H9 (cell line): ENCODE results near the gene SRPK1. TPM values are rescaled to one million over a fixed set of nuclear protein-coding genes. Genes with fewer than 3 reads are reported as not detected.

ENCODE experiments used
- DNase-seq: peaks from one replicate; pipeline ENCODE4 v3.0.0-alpha.2; 2017
- H2AFZ ChIP-seq: one replicate; pipeline ENCODE4 v1.6.1; 2013; ENCODE audit warnings: mild to moderate bottlenecking, low read length, control low read depth, moderate library complexity
- H2AK5ac ChIP-seq: 2 replicates; pipeline ENCODE4 v1.6.1; 2013; ENCODE audit warnings: low read length, control low read depth, mixed read lengths; ENCODE audit not compliant: insufficient read length
- H2BK120ac ChIP-seq: one replicate; pipeline ENCODE4 v1.6.1; 2013; ENCODE audit warnings: low read depth, mild to moderate bottlenecking, low read length, control low read depth, inconsistent platforms; ENCODE audit not compliant: poor library complexity, severe bottlenecking
- H2BK12ac ChIP-seq: 2 replicates; pipeline ENCODE4 v1.6.1; 2013; ENCODE audit warnings: low read length, control low read depth, mixed read lengths, low read depth; ENCODE audit not compliant: insufficient read length
- H2BK15ac ChIP-seq: 2 replicates; pipeline ENCODE4 v1.6.1; 2013; ENCODE audit warnings: low read depth, low read length, control low read depth
- H2BK20ac ChIP-seq: one replicate; pipeline ENCODE4 v1.6.1; 2013; ENCODE audit warnings: low read depth, mild to moderate bottlenecking, low read length, control low read depth, inconsistent platforms; ENCODE audit not compliant: poor library complexity, severe bottlenecking
- H2BK5ac ChIP-seq: 2 replicates; pipeline ENCODE4 v1.6.1; 2013; ENCODE audit warnings: low read length, control low read depth, mixed read lengths; ENCODE audit not compliant: insufficient read length
- H3K14ac ChIP-seq: 2 replicates; pipeline ENCODE4 v1.6.1; 2013; ENCODE audit warnings: low read length, control low read depth; ENCODE audit not compliant: insufficient read depth
- H3K18ac ChIP-seq: 2 replicates; pipeline ENCODE4 v1.6.1; 2013; ENCODE audit warnings: low read depth, mild to moderate bottlenecking, mixed read lengths, low read length, control low read depth; ENCODE audit not compliant: insufficient read length
- H3K23ac ChIP-seq: 2 replicates; pipeline ENCODE4 v1.6.1; 2013; ENCODE audit warnings: low read length, control low read depth, mixed read lengths, low read depth; ENCODE audit not compliant: insufficient read length
- H3K23me2 ChIP-seq: 2 replicates; pipeline ENCODE4 v1.6.1; 2013; ENCODE audit warnings: low read depth, mild to moderate bottlenecking, mixed read lengths, low read length, control low read depth; ENCODE audit not compliant: insufficient read length, poor library complexity, severe bottlenecking
- H3K27ac ChIP-seq: 2 replicates; pipeline ENCODE4 v1.5.1; 2013; ENCODE audit warnings: low read length, control low read depth, mixed read lengths, low read depth; ENCODE audit not compliant: insufficient read length
- H3K27me3 ChIP-seq: 2 replicates; pipeline ENCODE4 v1.6.1; 2013; ENCODE audit warnings: low read length, control low read depth, inconsistent platforms; ENCODE audit not compliant: insufficient read depth
- H3K4ac ChIP-seq: 2 replicates; pipeline ENCODE4 v1.6.1; 2013; ENCODE audit warnings: low read depth, mild to moderate bottlenecking, control low read depth, inconsistent platforms, low read length, moderate library complexity
- H3K4me1 ChIP-seq: 2 replicates; pipeline ENCODE4 v1.6.1; 2013; ENCODE audit warnings: low read length, control low read depth, inconsistent platforms; ENCODE audit not compliant: insufficient read depth
- H3K4me2 ChIP-seq: 2 replicates; pipeline ENCODE4 v1.6.1; 2013; ENCODE audit warnings: low read length, control low read depth, mixed read lengths; ENCODE audit not compliant: insufficient read length, insufficient read depth
- H3K56ac ChIP-seq: 2 replicates; pipeline ENCODE4 v1.6.1; 2013; ENCODE audit warnings: low read depth, mild to moderate bottlenecking, mixed read lengths, low read length, control low read depth; ENCODE audit not compliant: insufficient read length
- H3K79me1 ChIP-seq: 2 replicates; pipeline ENCODE4 v1.6.1; 2013; ENCODE audit warnings: low read depth, mild to moderate bottlenecking, moderate library complexity, low read length, control low read depth, inconsistent platforms; ENCODE audit not compliant: insufficient read depth, poor library complexity, severe bottlenecking
- H3K79me2 ChIP-seq: 2 replicates; pipeline ENCODE4 v1.6.1; 2013; ENCODE audit warnings: low read length, control low read depth, inconsistent platforms; ENCODE audit not compliant: insufficient read depth
- H3K9ac ChIP-seq: 2 replicates; pipeline ENCODE4 v1.6.1; 2013; ENCODE audit warnings: low read length, control low read depth, mixed read lengths; ENCODE audit not compliant: insufficient read length; ENCODE audit errors: extremely low read depth
- H3K9me3 ChIP-seq: one replicate; pipeline ENCODE4 v1.6.1; 2013; ENCODE audit warnings: low read depth, low read length, inconsistent platforms; ENCODE audit not compliant: control insufficient read depth
- H3T11ph ChIP-seq: one replicate; pipeline ENCODE4 v1.6.1; 2013; ENCODE audit warnings: mild to moderate bottlenecking, low read length, control low read depth, inconsistent platforms
- H4K20me1 ChIP-seq: one replicate; pipeline ENCODE4 v1.6.1; 2013; ENCODE audit not compliant: control insufficient read depth, insufficient read length, insufficient read depth
- H4K5ac ChIP-seq: 2 replicates; pipeline ENCODE4 v1.6.1; 2013; ENCODE audit warnings: low read depth, mild to moderate bottlenecking, mixed read lengths, low read length, control low read depth; ENCODE audit not compliant: insufficient read length
- H4K8ac ChIP-seq: replicated peaks from 2 replicates; pipeline ENCODE4 v1.6.1; 2013; ENCODE audit warnings: low read length, control low read depth, mixed read lengths, low read depth; ENCODE audit not compliant: insufficient read length
- H4K91ac ChIP-seq: 2 replicates; pipeline ENCODE4 v1.6.1; 2013; ENCODE audit warnings: low read depth, mild to moderate bottlenecking, moderate library complexity, mixed read lengths, low read length, control low read depth; ENCODE audit not compliant: insufficient read length
- H3K27ac Mint-ChIP-seq, 3 experiments: 2 replicates in 2 of 3; 3 replicates in 1 of 3; pipeline ENCODE4 v1.8.0; 2020 to 2021; ENCODE audit warnings: mixed read lengths in 3 of 3, mild to moderate bottlenecking in 1 of 3, moderate library complexity in 1 of 3
- H3K27me3 Mint-ChIP-seq: 2 replicates; pipeline ENCODE4 v1.8.0; 2021; ENCODE audit warnings: low read depth, mild to moderate bottlenecking, moderate library complexity, mixed read lengths
- H3K36me3 Mint-ChIP-seq, 3 experiments: 2 replicates in 2 of 3; 3 replicates in 1 of 3; pipeline ENCODE4 v1.8.0; 2020 to 2021; ENCODE audit warnings: low read depth in 3 of 3, mixed read lengths in 3 of 3; ENCODE audit not compliant: insufficient read depth in 1 of 3
- H3K4me1 Mint-ChIP-seq, 2 experiments: 2 replicates each; pipeline ENCODE4 v1.8.0; 2020; ENCODE audit warnings: mixed read lengths in 2 of 2
- H3K4me3 Mint-ChIP-seq, 2 experiments: 2 replicates in 1 of 2; 3 replicates in 1 of 2; pipeline ENCODE4 v1.8.0; 2020 to 2021; ENCODE audit warnings: mild to moderate bottlenecking in 2 of 2, mixed read lengths in 2 of 2, moderate library complexity in 1 of 2
- H3K9me3 Mint-ChIP-seq, 2 experiments: 2 replicates in 1 of 2; 3 replicates in 1 of 2; pipeline ENCODE4 v1.8.0; 2020; ENCODE audit warnings: mild to moderate bottlenecking in 2 of 2, mixed read lengths in 2 of 2, moderate library complexity in 1 of 2
- CTCF ChIP-seq: fragments of 200-600 bp; sonication (generic); conservative IDR thresholded peaks from 3 replicates; pipeline ENCODE4 v1.8.0; 2021; ENCODE audit warnings: antibody characterized with exemption, mild to moderate bottlenecking
- WGBS: extraction: QIAGEN DNeasy Blood & Tissue Kit; methylation state at CpG from one replicate; pipeline ENCODE4 v1.1.7; 2013; ENCODE audit warnings: missing lambda C conversion rate, low lambda C conversion rate, mixed read lengths; ENCODE audit not compliant: insufficient read length; ENCODE audit errors: extremely low coverage; 5-methylcytosine and 5-hydroxymethylcytosine counted together
- total RNA-seq: library from RNA; stranded (reverse); gene quantifications from 2 replicates; pipeline ENCODE4 v1.2.1, GENCODE V29; 2021

Gene SRPK1
- total RNA-seq, 1 experiment from 2014 or later, result 93.2 TPM

GRCh38 chr6:35839019-35839418, 81.9 kb downstream of the SRPK1 start:
- Histone ChIP-seq H3K27ac (no peak overlapping the region), H4K8ac (no peak overlapping the region), H2BK5ac (no peak overlapping the region), H3K4me2 (no peak overlapping the region), H3K4ac (no peak overlapping the region), H3T11ph (no peak overlapping the region), H2AFZ (no peak overlapping the region), H3K9me3 (no peaks in the 10 kb centered on the region), H3K79me2 (no peaks in the 10 kb centered on the region), H3K79me1 (no peaks in the 10 kb centered on the region), H2BK20ac (no peak overlapping the region), H3K18ac (no peak overlapping the region), H4K20me1 (no peaks in the 10 kb centered on the region), H2AK5ac (no peak overlapping the region), H2BK120ac (no peak overlapping the region), H4K91ac (no peak overlapping the region), H4K5ac (no peak overlapping the region), H2BK12ac (no peak overlapping the region), H3K4me1 (no peaks in the 10 kb centered on the region), H2BK15ac (no peak overlapping the region), H3K23me2 (no peaks in the 10 kb centered on the region), H3K56ac (no peak overlapping the region), H3K23ac (no peak overlapping the region), H3K27me3 (no peaks in the 10 kb centered on the region), H3K9ac (no peak overlapping the region), H3K14ac (no peak overlapping the region)
- Mint-ChIP-seq H3K27me3 (no peaks in the 10 kb centered on the region), H3K27ac (no peak overlapping the region), H3K9me3 (no peaks in the 10 kb centered on the region), H3K4me3 (no peak overlapping the region), H3K4me1 (no peaks in the 10 kb centered on the region), H3K36me3 (peaks cover 35 to 89% (median 83%) of the 10 kb centered on the region in 3 experiments; a peak in 6 of 7 replicates)
- no CpG with 5 or more reads among the region's 1 CpG for WGBS
- no peak for TF ChIP-seq CTCF
- no peak for DNase-seq
